HepG2 (cell line): ENCODE measurements around the gene CAMK2A. TPM values are rescaled to one million over a fixed set of nuclear protein-coding genes. Genes with fewer than 3 reads are reported as not detected.

ENCODE experiments used
- ATAC-seq: fragments of 200-7000 bp; cut with Tn5 transposase; 3 replicates; pipeline ENCODE4 v1.9.1; 2020; ENCODE audit warnings: mild to moderate bottlenecking, moderate library complexity
- BruUV-seq: library from RNA; stranded (reverse); fragments of 400-500 nt; replicated peaks from 2 replicates; lab custom pipeline; 2021; lab: Mats Ljungman, UMichigan
- CTCF ChIA-PET: fragments of 300-600 bp; formaldehyde crosslinking; extraction: SDS; loops from one replicate; lab custom pipeline; 2021; ENCODE audit warnings: low total read pairs, inconsistent platforms, low intra/inter-chr PET ratio; lab: Yijun Ruan, JAX
- POLR2A ChIA-PET: fragments of 350-600 bp; sonication (Branson Sonifier 250); formaldehyde crosslinking; loops from one replicate; lab custom pipeline; 2020; ENCODE audit warnings: antibody characterized with exemption, inconsistent platforms; lab: Yijun Ruan, JAX
- DNase-seq: peaks from one replicate; pipeline ENCODE4 v3.0.0-alpha.2; 2015; ENCODE audit warnings: low spot score
- FAIRE-seq: peaks from 3 replicates; lab custom pipeline; 2011; peaks lifted over from hg19 to GRCh38; lab: Jason Lieb, UNC
- H2AFZ ChIP-seq: one replicate; pipeline ENCODE4 v1.6.1; 2011; ENCODE audit warnings: low read length, inconsistent platforms
- H3K27ac ChIP-seq: fragments of 300-600 bp; 3 replicates; pipeline ENCODE4 v1.8.0; 2011; ENCODE audit warnings: mixed run types, mild to moderate bottlenecking, mixed read lengths, low read length, inconsistent platforms; ENCODE audit not compliant: insufficient read depth; ENCODE audit errors: extremely low read length
- H3K27me3 ChIP-seq, 2 experiments: fragments of 200-600 bp in 1 of 2; 2 replicates in 1 of 2; 3 replicates in 1 of 2; pipeline versions ENCODE4 v1.6.0 to v1.8.0; 2011; ENCODE audit warnings: low read length in 2 of 2, mild to moderate bottlenecking in 2 of 2, moderate library complexity in 2 of 2, inconsistent platforms in 1 of 2; ENCODE audit not compliant: insufficient read depth in 2 of 2, control insufficient read depth in 1 of 2
- H3K36me3 ChIP-seq, 2 experiments: fragments of 200-600 bp in 1 of 2; replicated peaks in 1 of 2; 2 replicates in 1 of 2; 3 replicates in 1 of 2; pipeline versions ENCODE4 v1.5.1 to v1.8.0; 2011; ENCODE audit warnings: low read length in 2 of 2, inconsistent platforms in 1 of 2; ENCODE audit not compliant: insufficient read depth in 2 of 2, control insufficient read depth in 1 of 2
- H3K4me1 ChIP-seq: 2 replicates; pipeline ENCODE4 v1.5.1; 2012; ENCODE audit warnings: low read length, inconsistent platforms; ENCODE audit not compliant: insufficient read depth
- H3K4me2 ChIP-seq: 2 replicates; pipeline ENCODE4 v1.6.0; 2011; ENCODE audit warnings: low read depth, low read length, inconsistent platforms
- H3K4me3 ChIP-seq, 3 experiments: fragments of 200-600 bp in 1 of 3; sonication (generic), shearing (Covaris generic) in 1 of 3; replicated peaks in 1 of 3; 2 replicates each; pipeline ENCODE4 v1.5.1; 2011 to 2016; ENCODE audit warnings: low read length in 3 of 3, inconsistent platforms in 2 of 3, low read depth in 2 of 3, mild to moderate bottlenecking in 2 of 3, control low read depth in 1 of 3, mixed read lengths in 1 of 3; ENCODE audit not compliant: insufficient read depth in 1 of 3
- H3K79me2 ChIP-seq: one replicate; pipeline ENCODE4 v1.6.1; 2011; ENCODE audit warnings: low read length, inconsistent platforms; ENCODE audit not compliant: insufficient read depth
- H3K9ac ChIP-seq: 2 replicates; pipeline ENCODE4 v1.6.0; 2011; ENCODE audit warnings: mild to moderate bottlenecking, low read depth, low read length, inconsistent platforms; ENCODE audit not compliant: insufficient read depth
- H3K9me3 ChIP-seq: 2 replicates; pipeline ENCODE4 v1.5.1; 2012; ENCODE audit warnings: mild to moderate bottlenecking, low read length
- H4K20me1 ChIP-seq: 2 replicates; pipeline ENCODE4 v1.6.0; 2011; ENCODE audit warnings: inconsistent platforms, mild to moderate bottlenecking, low read length, moderate library complexity; ENCODE audit not compliant: insufficient read depth
- AGO2 ChIP-seq: fragments of 200-400 bp; formaldehyde crosslinking; optimal IDR thresholded peaks from 2 replicates; pipeline ENCODE3; 2017; ENCODE audit warnings: mild to moderate bottlenecking, low read depth, low read length, moderate library complexity
- CC2D1A ChIP-seq: sonication (generic); formaldehyde crosslinking; IDR thresholded peaks from 2 replicates; pipeline ENCODE4 v1.8.1; 2023; ENCODE audit warnings: mild to moderate bottlenecking, missing genetic modification reagents
- FIP1L1 ChIP-seq: fragments of 200-400 bp; formaldehyde crosslinking; IDR thresholded peaks from 2 replicates; pipeline ENCODE4 v1.6.1; 2018; ENCODE audit warnings: low read depth, mild to moderate bottlenecking, low read length, moderate library complexity, borderline replicate concordance; ENCODE audit not compliant: insufficient read depth
- NFYC ChIP-seq: IDR thresholded peaks from 2 replicates; pipeline ENCODE4 v1.6.1; 2016; ENCODE audit warnings: missing genetic modification reagents, missing compliant biosample characterization
- SMARCE1 ChIP-seq: fragments of 450-650 bp; IDR thresholded peaks from 2 replicates; pipeline ENCODE4 v1.6.1; 2017; ENCODE audit warnings: borderline replicate concordance
- ZFP82 ChIP-seq: sonication (generic); formaldehyde crosslinking; IDR thresholded peaks from 2 replicates; pipeline ENCODE4 v1.5.1; 2020; ENCODE audit warnings: mild to moderate bottlenecking, missing genetic modification reagents, borderline replicate concordance
- ZNF281 ChIP-seq: sonication (generic); formaldehyde crosslinking; IDR thresholded peaks from 2 replicates; pipeline ENCODE4 v1.4.0; 2020; ENCODE audit warnings: missing genetic modification reagents, borderline replicate concordance
- ZNF576 ChIP-seq: sonication (generic); formaldehyde crosslinking; IDR thresholded peaks from 2 replicates; pipeline ENCODE4 v1.4.0; 2020; ENCODE audit warnings: mild to moderate bottlenecking, missing genetic modification reagents
- WGBS: methylation state at CpG from one replicate; pipeline ENCODE4 v1.1.6; 2017; ENCODE audit warnings: low lambda C conversion rate; 5-methylcytosine and 5-hydroxymethylcytosine counted together
- in situ Hi-C: cut with HindIII; loops from 2 replicates; pipeline ENCODE4 v1.10.0; 2017; ENCODE audit warnings: low pct_unique_long_range_greater_than_20kb; ENCODE audit not compliant: extremely low pct_ligation_motif_present
- intact Hi-C: fragments of 100-400 bp; cut with micrococcal nuclease; formaldehyde crosslinking; loops from one replicate; pipeline ENCODE4 v1.10.0; 2022; ENCODE audit not compliant: unreplicated experiment
- polyA plus RNA-seq, 8 experiments: library from polyadenylated mRNA; depleted of rRNA in 3 of 8; stranded (reverse) in 7 of 8; unstranded in 1 of 8; fragments of >200 nt; fragmentation: Illumina TruSeq in 4 of 8; extraction: Trizol in 4 of 8; gene quantifications; 2 replicates each; pipeline versions ENCODE4 v1.2.1 to v1.2.3, GENCODE V29; 2011 to 2016; ENCODE audit warnings: low read depth in 4 of 8, missing spikeins in 1 of 8, mixed read lengths in 1 of 8; ENCODE audit not compliant: insufficient read depth in 1 of 8
- total RNA-seq, 5 experiments: library from RNA; depleted of rRNA; stranded (reverse); fragments of >200 nt; fragmentation: Illumina TruSeq; extraction: Trizol; gene quantifications; 2 replicates each; pipeline ENCODE4 v1.2.3, GENCODE V29; 2016; ENCODE audit warnings: low read depth in 1 of 5

The CAMK2A gene
- total and polyA plus RNA-seq, 2 of the 13 experiments (the other 11 are each of a cell fraction or from before 2014, with no cell fraction given), result 0.11 TPM; not detected in 1

- TF ChIP-seq ZNF281, result peak; percentile 52
- no peak for TF ChIP-seq CC2D1A
- no peak for TF ChIP-seq FIP1L1
- TF ChIP-seq SMARCE1, result no peak
- no peak for TF ChIP-seq ZNF576 (CRISPR knock-in tag)
- TF ChIP-seq ZFP82, result no peak
Measured at GRCh38 chr5:150293091-150293941, 3.7 kb upstream of the CAMK2A start (continued).

GRCh38 chr5:150291388-150292385 lies 2.1 kb upstream of the CAMK2A start:
- in situ Hi-C loops, result loop anchor here (10.0 kb wide), 1 partner anchor 153 kb away; the partner anchor contains the start of gene RPS14
- FAIRE-seq, result no peak
- BruUV-seq, result no TSS peak

More at GRCh38 chr5:150291388-150292385, 2.1 kb upstream of the CAMK2A start:
- peaks cover 19% of the 10 kb centered on the region for H3K4me1 ChIP-seq
- TF ChIP-seq NFYC (CRISPR knock-in tag) (no peak), AGO2 (peak; percentile 20)
- no peaks in the 10 kb centered on the region for H4K20me1 ChIP-seq
- H3K27ac ChIP-seq, result no peak overlapping the region
- no peak overlapping the region for H2AFZ ChIP-seq
- H3K27me3 ChIP-seq, result peaks cover 0 to 20% of the 10 kb centered on the region in 2 experiments; a peak in 3 of 5 replicates
- no peaks in the 10 kb centered on the region for H3K79me2 ChIP-seq
- intact Hi-C loops, result no loop called here
- no peak overlapping the region for H3K4me2 ChIP-seq
- ATAC-seq (no peak), DNase-seq (no peak)
- H3K36me3 ChIP-seq, result no peaks in the 10 kb centered on the region
- ChIA-PET POLR2A (no interaction called here), CTCF (no interaction called here)
- no peak overlapping the region for H3K9ac ChIP-seq
- 53% methylated on average over 9 of the region's 13 CpGs for WGBS
- H3K4me3 ChIP-seq, result no peak overlapping the region
- no peaks in the 10 kb centered on the region for H3K9me3 ChIP-seq
